H1 (cell line): ENCODE measurements around the gene ZBTB20. TPM values are rescaled to one million over a fixed set of nuclear protein-coding genes. Genes with fewer than 3 reads are reported as not detected.

Experiments used
- ATF3 ChIP-seq: IDR thresholded peaks from 2 replicates; pipeline ENCODE4 v1.6.1; 2011; ENCODE audit warnings: low read depth, mild to moderate bottlenecking, low read length; ENCODE audit not compliant: insufficient read depth
- CHD2 ChIP-seq: IDR thresholded peaks from 2 replicates; pipeline ENCODE4 v1.6.1; 2012; ENCODE audit warnings: low read length, improper control_type of control experiment
- RNF2 ChIP-seq: fragments of 200-900, 300-1000 bp; sonication (generic); IDR thresholded peaks from 2 replicates; pipeline ENCODE4 v1.7.1; 2016; ENCODE audit warnings: borderline replicate concordance, low read depth, mild to moderate bottlenecking, antibody characterized with exemption, low read length; ENCODE audit not compliant: poor library complexity, severe bottlenecking; ENCODE audit errors: missing control alignments
- polyA plus RNA-seq, 7 experiments: library from polyadenylated mRNA; depleted of rRNA in 3 of 7; stranded (reverse) in 5 of 7; unstranded in 2 of 7; fragments of >200 nt in 5 of 7; fragments of 200-250 nt in 2 of 7; gene quantifications; 1 replicate in 5 of 7; 2 replicates in 1 of 7; 4 replicates in 1 of 7; pipeline versions ENCODE4 v1.2.1 to v1.2.3, GENCODE V29; 2011 to 2013; ENCODE audit warnings: missing spikeins in 2 of 7, mixed read lengths in 2 of 7
- total RNA-seq: library from RNA; stranded (reverse); fragmentation: NEBNext Ultra II Directional; extraction: Animal tissue kit (Norgen Biotek cat#: 25700); gene quantifications from 2 replicates; pipeline ENCODE4 v1.2.1, GENCODE V29; 2021

Gene ZBTB20
- total and polyA plus RNA-seq, 2 of the 8 experiments (the other 6 are each of a cell fraction or from before 2014, with no cell fraction given): 0.35 to 1.3 TPM

DNA sequence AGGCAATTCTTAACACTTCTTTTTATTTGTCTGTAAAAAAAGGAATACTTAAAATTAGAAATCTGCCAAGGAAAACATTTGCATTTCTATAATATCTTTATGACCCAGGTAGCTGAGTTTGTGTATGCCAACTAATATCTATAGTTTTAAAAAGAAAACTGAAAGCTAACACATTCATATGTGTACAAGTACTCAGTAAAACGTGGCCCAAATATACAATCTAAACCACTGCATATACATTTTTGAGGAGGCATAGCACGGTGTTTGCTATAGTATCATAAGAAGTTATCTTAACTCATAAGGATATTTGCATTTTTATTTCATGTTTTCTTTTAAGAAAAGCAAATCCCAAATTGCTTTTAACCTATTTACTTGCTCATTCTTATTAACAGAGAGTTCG lies 172.7 kb downstream of the ZBTB20 start (continued):
- no peak for TF ChIP-seq RNF2
- TF ChIP-seq ATF3: no peak
- no peak for TF ChIP-seq CHD2
